GM12873 (cell line): ENCODE data around the gene TMEM94.

Source experiments
- TF ChIP-seq, protein P1 (sequence below): IDR thresholded peaks from 2 replicates; pipeline ENCODE4 v1.5.1; 2012; ENCODE audit warnings: low read depth, mild to moderate bottlenecking, moderate library complexity, low read length, control low read depth; ENCODE audit not compliant: insufficient read depth; ENCODE audit errors: missing control alignments

Gene TMEM94

DNA sequence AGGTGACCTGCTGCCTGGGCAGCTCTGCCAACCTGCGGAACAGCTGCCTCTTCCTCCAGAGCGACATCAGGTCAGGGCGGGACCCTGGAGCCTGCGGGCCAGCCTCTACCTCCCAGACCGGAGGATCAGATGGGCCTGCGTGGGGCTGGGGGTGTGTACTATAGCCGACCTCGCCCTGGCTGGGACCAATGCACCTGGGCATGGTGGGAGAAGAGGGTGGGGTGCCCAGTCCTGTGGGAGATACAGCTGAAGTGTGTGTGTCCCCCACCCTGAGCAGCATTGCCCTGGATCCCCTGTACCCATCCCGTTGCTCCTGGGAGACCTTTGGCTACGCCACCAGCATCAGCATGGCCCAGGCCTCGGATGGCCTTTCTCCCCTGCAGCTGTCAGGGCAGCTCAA, 39.6 kb downstream of the TMEM94 start:
- TF ChIP-seq, protein P1, sequence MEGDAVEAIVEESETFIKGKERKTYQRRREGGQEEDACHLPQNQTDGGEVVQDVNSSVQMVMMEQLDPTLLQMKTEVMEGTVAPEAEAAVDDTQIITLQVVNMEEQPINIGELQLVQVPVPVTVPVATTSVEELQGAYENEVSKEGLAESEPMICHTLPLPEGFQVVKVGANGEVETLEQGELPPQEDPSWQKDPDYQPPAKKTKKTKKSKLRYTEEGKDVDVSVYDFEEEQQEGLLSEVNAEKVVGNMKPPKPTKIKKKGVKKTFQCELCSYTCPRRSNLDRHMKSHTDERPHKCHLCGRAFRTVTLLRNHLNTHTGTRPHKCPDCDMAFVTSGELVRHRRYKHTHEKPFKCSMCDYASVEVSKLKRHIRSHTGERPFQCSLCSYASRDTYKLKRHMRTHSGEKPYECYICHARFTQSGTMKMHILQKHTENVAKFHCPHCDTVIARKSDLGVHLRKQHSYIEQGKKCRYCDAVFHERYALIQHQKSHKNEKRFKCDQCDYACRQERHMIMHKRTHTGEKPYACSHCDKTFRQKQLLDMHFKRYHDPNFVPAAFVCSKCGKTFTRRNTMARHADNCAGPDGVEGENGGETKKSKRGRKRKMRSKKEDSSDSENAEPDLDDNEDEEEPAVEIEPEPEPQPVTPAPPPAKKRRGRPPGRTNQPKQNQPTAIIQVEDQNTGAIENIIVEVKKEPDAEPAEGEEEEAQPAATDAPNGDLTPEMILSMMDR = no peak

DNA sequence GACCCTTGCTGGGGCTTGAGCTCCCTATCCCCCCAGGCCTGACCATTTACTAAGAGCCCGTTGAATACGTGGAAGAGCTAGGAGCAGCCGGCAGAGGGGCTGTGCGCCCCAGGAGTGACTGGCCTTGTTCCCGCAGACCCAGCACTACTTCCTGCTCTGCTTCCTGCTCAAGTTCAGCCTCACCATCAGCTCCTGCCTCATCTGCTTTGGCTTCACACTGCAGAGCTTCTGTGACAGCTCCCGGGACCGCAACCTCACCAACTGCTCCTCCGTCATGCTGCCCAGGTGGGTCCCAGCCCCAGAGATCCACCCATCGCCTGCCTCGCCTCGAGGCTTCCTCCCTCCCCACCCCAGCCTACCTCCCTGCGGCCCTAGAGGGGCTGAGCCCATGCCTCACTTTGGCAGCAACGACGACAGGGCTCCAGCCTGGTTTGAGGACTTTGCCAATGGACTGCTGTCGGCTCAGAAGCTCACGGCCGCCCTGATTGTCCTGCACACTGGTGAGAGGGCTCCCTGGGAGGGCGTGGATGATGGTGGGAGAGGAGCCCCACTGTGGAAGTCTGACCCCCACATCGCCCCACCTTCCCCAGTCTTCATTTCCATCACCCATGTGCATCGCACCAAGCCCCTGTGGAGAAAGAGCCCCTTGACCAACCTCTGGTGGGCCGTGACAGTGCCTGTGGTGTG, 41.7 kb downstream of the TMEM94 start:
- TF ChIP-seq, protein P1 = no peak

DNA sequence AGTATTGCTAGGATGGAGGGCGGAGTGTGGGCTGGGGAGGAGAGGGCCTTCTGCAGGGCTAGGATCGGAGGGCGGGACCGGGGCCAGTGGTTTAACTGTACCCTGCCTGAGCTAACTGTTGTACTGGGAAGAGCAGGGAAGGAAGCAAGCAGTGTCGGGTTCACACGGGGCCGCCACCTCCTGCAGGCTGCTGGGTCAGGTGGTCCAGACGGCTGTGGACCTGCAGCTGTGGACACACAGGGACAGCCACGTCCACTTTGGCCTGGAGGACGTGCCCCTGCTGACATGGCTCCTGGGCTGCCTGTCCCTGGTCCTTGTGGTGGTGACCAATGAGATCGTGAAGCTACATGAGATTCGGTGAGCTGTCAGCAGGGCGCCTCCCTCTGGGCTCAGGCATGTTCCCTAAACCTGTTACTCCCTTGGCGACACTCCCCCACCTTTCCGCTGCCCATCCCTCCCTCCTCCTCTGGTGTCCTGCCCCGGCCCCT, 42.3 kb downstream of the TMEM94 start:
- TF ChIP-seq, protein P1 = no peak

DNA sequence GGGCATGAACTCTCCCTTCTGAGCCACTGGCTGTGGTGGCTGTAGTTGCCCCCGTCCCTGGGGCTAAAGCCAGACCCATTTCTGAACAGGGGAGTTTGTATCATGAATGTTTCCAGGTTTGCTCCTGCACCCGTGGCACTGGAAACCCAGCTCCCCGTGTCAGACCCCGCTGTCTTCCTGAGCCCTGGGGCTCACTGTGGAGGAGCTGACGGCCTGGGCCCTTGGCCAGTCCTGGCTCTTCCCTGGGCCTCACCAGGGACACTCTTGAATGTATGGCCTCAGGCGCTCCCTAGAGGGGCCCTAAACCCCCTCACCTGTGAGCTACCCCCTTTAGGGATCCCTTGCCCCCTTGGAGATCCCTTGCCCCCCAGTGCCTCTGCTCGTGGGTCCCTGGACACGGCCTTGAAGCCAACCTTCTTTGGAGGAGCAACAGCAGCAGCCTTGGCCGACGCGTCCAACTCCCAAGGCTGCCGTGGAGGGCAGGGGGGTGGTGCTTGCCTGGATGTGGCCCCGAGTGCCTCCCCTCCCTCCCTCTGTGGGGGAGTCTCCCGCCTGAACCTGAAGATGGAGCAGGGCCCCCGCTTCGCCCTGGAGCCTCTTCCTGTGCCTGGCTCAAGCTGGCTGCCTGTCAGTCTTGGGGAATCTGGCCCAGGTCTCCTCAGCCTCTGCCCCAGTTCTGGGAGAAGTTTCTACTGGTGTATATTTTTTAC, 43.0 kb downstream of the TMEM94 start:
- TF ChIP-seq, protein P1 = no peak

DNA sequence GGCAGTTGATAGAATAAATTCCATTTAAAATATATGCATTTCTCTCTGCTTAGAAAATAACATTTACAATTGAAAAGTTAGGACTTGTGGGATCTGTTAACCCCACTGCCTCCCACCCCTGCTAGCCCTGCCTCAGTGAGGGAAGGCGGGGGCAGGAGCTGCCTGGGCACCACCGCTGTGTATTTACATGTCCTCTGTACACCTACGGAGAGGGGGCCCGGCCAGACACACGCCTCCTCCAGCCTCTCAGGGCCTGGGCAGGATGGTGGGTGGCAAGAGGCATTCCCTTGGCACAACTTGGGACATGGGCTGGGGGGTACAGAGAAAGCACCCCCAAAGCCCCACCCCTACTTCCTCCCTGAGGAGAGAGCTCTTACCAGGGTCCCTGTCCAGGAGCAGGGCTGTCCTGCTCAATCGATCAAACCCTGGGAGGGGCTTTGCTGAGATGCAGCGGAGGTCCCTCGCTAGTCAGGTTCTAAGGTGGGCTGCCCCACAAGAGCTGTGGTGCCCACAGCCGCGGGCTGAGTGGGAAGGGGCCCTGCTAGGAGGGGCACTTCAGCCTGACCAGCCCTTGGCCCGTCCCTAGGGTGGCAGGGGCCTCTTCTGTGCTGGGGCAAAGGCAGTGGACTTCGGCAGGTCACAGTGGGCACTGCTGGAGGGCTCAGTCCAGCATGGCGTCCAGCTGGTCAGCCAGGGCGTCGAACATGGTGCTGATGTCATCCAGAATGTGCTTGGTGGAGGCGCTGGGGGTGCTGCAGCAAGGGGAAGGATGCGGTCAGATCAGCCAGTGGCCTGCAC, 44.2 kb downstream of the TMEM94 start:
- TF ChIP-seq, protein P1 = no peak

DNA sequence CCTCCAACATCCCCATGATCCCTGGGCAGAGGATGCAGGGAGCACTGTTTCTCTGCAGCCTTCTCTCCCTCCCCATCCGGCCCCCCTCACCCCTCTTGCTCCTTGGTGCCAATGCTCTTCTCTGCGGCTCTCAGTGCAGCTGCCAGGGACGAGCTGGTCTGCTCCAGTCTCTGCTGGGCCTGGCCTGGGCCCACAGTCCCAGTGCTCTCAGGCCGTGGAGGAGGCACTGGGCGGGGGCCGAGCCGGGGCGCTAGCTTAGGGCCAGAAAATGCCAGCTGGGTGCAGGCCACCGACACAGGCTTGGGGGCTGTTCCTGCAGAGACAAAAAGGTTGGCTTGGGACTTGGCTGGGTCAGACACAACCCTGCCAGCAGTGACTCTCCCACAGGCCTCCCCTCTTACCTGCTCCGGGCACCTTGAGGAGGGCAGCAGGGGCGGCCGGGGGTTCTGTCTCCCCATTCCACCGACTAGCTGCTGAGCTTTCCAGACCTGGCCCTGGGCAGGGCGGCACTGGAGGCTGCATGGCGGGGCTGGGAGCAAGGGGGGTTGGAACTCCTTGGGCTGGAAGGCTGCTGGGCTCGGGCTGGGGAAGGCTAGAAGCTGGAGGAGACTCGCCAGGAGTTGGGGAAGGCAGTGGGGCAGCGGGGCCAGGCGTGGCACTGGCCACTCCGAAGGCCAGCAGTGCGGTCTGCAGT, 45.1 kb downstream of the TMEM94 start:
- TF ChIP-seq, protein P1 = no peak
